Stimulated activated CD8-positive, alpha-beta memory T cell treated with anti-CD3 and anti-CD28 coated beads, Interleukin-7, amount 100 ng/mL, for 1 hour (primary cell): ENCODE data around the gene LRMDA.

Source experiments
- DNase-seq, 2 donors: peaks; one replicate each; pipeline ENCODE4 v3.0.0-alpha.2; 2020; ENCODE audit warnings: low read depth in 2 of 2

Gene LRMDA

DNA sequence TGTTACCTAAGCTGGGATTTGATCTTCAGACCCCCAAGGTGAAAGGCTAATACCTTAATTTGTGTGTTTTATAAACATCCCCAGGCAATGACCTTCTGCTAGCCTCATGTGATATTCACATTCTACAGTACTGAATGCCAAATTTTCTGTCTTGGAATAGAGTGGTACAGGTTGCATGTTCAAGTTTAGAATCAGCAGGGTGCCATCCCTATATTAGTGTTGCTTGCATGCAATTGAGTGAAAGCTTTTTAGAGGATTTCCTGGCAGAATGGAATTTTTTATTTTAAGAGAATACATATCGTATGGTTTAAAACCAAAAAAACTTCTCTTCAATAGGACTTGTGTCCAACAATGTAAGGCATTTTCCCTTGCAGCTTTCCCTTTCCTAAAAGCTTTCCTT is 107.3 kb downstream of the LRMDA start:
- DNase-seq, result no peak

- DNase-seq, result no peak
These were observed 109.0 kb downstream of the LRMDA start for GRCh38 chr10:75540357-75540966.

- DNase-seq, result no peak
These were observed 109.6 kb downstream of the LRMDA start for GRCh38 chr10:75540981-75541380.

DNA sequence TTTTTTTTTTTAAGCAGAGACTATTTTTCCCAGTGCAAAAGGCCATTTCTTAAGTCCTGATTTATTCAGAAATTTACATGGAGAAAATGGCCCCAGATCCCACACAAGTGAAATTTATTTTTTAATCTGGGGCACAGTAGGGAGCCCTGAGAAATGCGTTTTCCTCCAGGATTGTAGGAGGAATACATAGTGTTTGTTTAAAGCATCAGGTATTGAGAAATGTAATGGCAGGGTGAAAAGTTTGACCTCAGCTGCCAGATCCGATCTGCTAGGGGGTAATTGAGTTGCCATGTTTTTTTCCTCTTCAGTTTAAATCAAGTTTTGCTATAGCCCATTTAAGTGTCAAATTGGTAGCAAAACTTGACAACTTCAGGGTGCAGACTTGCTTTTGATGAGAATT is 110.0 kb downstream of the LRMDA start:
- DNase-seq, result no peak

DNA sequence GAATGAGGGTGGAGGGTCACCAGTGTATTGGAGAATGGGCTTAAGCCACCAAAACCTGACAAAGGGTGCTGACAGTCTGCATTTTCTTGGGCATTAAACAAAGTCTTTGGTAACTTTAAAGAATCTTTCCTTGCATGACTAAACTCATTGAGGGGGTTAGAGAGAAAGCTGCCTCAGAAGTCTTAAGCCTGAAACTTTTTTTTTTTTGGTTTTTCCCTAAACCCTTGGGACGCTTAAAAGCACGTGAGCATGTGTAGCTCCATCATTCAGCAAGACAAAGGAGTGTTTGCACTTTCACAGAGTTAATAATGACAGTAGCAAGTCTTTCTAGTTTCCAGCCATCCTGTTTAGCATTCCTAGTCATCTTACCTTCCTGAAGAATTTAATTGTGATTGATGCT is 110.7 kb downstream of the LRMDA start:
- no peak for DNase-seq

DNA sequence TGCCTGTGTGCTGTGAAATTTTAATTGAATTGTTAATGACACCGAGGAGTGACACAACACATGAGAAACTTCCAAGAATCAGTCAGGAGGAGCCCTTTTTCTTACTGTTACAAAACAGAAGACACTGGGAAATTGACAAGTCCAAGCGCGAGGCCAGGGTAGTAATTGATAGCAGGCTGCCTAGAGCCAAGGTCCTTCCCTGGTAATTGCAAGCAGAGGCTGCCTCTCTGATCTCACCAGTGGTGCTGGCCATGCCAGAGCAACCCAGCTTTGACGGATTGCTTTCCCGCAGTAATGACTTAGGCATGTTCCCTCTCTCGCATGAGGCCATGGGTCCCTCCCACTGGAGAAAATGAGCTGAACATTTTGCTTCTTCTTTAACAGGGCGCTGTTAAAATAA is 111.5 kb downstream of the LRMDA start:
- no peak for DNase-seq

DNA sequence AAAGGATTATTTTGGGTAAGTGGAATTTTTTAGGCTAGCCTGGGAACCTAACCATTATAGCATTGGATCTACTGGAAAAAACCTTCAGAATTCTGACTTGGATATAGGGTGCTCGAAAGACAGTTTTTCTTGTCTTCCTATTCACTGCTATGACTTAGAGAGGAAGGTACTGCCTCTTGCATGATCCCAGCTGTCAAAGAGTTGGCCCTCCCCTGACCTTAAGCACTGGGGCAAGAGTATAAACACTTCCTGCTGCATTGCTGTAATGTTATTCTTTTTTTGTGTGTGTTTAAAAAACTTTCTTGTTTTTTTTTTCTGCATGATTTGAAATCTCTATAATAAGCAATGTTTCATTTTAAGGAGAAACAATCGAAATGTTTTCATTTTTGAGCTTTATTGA is 113.0 kb downstream of the LRMDA start:
- no peak for DNase-seq

DNA sequence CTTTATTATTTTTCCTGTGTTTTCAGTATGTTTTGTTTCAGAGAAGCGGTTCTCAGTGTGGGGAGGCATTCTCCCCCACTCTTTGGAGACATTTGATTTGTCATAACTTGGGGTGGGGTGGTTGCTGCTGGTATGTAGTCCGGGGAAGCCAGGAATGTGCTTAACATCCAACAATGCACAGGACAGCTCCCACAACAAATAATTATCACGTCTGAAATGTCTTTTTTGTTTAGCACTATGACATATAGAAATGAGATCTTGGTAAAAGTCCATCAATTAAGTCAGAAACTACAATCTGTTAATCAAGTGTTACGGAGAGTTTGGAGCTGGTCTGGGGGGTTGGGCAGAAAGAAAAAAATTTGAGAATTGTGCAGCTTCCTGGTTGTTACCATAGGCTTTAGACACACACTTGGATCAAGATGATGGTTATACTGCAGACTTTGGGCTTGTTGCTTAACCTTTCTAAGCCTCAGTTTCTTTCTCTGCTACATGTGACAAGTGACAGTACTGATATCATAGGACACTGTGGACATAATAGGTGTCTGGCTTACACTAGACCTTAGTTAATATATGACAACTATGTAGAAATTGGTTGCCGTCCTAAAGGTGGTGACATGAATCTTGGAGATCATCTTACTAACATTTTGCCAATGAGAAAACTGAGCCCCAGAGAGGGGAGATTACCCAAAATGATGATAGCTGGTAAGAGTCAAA is 113.7 kb downstream of the LRMDA start:
- no peak for DNase-seq

DNA sequence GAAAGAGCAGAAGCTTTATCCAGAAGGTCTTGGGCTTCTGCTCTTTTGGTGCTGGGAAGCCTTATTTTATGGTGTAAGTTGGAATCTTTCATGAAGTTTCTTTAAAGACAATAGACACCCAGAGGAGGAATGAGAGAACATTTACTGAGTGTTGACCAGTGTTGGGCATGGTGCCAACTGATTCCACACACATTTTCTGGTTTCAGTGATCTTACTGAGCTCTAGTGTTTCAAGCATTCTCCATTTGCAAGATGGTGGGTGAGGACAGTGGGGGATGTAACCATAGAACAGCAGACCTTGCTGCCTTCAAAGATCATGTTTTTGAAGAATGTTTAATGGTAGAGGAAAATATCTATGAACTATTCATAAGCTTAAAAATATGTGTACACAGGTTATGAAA is 114.6 kb downstream of the LRMDA start:
- no peak for DNase-seq

DNA sequence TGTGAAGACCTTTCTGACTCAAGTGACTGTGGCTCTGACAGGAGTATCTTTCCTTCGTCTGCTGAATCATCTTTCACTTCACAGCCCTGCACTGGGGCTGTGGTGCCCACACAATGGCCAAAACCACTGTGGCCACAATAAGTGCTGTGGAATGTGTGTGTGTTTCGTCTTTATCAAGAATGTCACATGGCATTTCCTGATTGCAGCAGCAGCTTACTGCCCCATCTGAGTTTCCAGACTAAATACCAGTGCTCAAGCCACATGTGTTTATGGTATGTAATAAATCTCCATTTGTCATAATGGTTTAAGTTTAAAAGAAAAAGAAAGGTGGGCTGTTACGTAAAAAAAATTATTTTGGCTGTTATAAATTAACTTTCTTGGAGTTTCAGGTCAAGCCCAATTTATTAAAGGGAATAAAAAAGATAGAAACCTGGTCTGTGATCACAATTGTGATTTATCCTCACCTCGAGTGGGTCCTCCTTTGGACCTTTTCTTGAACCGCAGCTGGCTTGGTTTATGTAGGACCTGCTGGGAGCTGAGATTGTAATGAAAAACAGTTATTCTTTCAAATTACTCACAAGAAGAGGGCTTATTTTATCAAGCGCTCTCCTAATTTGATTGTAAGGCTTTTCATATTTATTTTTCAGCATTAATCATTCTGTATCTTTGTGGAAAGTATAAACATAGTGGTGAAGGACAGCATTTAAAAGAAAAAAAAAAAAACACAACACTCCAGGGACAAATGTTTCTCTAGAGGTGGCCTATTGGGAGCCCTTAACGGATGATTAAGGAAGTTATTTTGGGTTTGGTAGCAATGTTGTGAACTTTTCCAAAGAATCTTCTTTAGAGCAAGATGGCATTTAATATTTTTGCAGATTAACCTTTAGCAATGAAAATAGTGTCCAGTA is 116.2 kb downstream of the LRMDA start:
- no peak for DNase-seq

DNA sequence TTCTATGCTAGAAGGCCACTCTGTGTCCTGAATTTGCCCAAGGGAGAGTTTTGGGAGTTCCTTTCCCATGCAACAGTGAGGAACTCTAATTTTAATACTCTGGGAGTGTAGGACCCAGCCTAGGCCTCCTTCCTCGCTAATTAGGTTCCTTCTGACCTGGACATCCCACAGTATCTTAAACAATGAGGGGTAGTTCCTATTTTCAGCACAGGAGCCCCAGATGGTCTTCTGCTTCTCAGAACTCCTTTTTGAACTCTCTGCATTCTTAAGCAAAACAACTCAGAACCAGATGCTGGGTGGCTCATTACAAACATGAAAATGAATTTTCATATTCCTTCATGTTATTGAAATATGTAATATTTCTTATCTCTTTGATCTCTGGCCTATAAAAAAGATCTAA is 116.9 kb downstream of the LRMDA start:
- DNase-seq, result no peak

GRCh38 chr10:75550191-75550590 is 118.8 kb downstream of the LRMDA start:
- DNase-seq, result no peak

GRCh38 chr10:75552171-75552570 is 120.7 kb downstream of the LRMDA start:
- no peak for DNase-seq

GRCh38 chr10:75553550-75553949 is 122.1 kb downstream of the LRMDA start:
- DNase-seq, result no peak

DNA sequence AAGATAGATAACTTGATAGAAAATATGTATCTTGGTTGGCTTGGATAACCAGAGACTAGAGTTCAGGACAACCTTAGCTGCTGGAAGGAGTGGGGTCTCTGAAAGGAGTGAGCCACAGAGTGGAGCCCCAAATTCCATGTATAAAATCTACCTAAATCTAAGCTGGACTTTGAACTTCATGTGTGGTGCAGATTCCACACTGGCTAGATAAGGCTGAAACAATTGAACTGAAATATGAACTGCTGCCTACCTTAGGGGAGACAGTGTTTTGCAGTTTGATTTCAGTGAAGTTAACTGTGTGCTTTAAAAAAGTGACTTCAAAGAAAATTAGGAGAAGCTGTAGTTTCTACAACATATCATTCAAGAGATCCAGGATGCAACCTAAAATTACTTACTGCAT is 123.9 kb downstream of the LRMDA start:
- no peak for DNase-seq

- DNase-seq, result no peak
These were observed 124.9 kb downstream of the LRMDA start for GRCh38 chr10:75556320-75556719.

GRCh38 chr10:75565286-75566251 is 134.1 kb downstream of the LRMDA start:
- DNase-seq, result no peak

GRCh38 chr10:75568450-75569130 is 137.2 kb downstream of the LRMDA start:
- no peak for DNase-seq

- no peak for DNase-seq
These were observed 138.1 kb downstream of the LRMDA start for GRCh38 chr10:75569506-75569905.

DNA sequence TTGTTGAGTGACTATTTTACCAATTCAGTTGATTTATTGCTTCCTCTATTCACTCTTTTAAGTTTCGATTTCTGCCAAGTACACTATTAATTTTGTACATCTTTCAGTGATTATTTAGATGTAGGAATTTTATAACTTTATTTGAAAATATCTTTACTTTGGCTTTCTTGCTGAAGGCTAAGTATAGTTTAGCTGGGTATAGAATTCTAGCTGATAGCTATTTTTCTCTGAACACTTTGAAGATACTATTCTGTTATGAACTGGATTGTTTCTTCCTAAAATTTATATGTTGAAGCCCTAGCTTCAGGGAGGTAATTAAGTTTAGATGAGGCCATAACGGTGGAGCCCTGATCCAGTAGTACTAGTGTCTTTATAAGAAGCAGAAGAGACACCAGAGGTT is 141.1 kb downstream of the LRMDA start:
- no peak for DNase-seq

- no peak for DNase-seq
These were observed 144.5 kb downstream of the LRMDA start for GRCh38 chr10:75575940-75576339.
